Astrocyte (in vitro differentiated cells and primary cell): Measurements from ENCODE around the gene BPIFB6. TPM values are rescaled to one million over a fixed set of nuclear protein-coding genes. Genes with fewer than 3 reads are reported as not detected.

Experiments used
- DNase-seq: peaks from one replicate; pipeline ENCODE4 v3.0.0-alpha.2; 2010; ENCODE audit warnings: low read depth
- FAIRE-seq: peaks from 2 replicates; lab custom pipeline; 2011; peaks lifted over from hg19 to GRCh38; lab: Jason Lieb, UNC
- H2AFZ ChIP-seq: 2 replicates; pipeline ENCODE4 v1.6.0; 2012; ENCODE audit warnings: low read depth, low read length, inconsistent platforms
- H3K27ac ChIP-seq: 2 replicates; pipeline ENCODE4 v1.5.1; 2011; ENCODE audit warnings: low read depth, low read length, inconsistent platforms
- H3K27me3 ChIP-seq: 2 replicates; pipeline ENCODE4 v1.6.0; 2011; ENCODE audit warnings: low read length, inconsistent platforms; ENCODE audit not compliant: insufficient read depth
- H3K36me3 ChIP-seq: 2 replicates; pipeline ENCODE4 v1.5.1; 2011; ENCODE audit warnings: low read length, inconsistent platforms; ENCODE audit not compliant: insufficient read depth
- H3K4me1 ChIP-seq: 2 replicates; pipeline ENCODE4 v1.5.1; 2011; ENCODE audit warnings: low read length, inconsistent platforms; ENCODE audit not compliant: insufficient read depth
- H3K4me2 ChIP-seq: 2 replicates; pipeline ENCODE4 v1.6.0; 2012; ENCODE audit warnings: low read length, inconsistent platforms
- H3K4me3 ChIP-seq: 2 replicates; pipeline ENCODE4 v1.5.1; 2011; ENCODE audit warnings: low read depth, mild to moderate bottlenecking, low read length, inconsistent platforms; ENCODE audit not compliant: insufficient read depth
- H3K79me2 ChIP-seq: 2 replicates; pipeline ENCODE4 v1.6.0; 2012; ENCODE audit warnings: mild to moderate bottlenecking, low read length, inconsistent platforms; ENCODE audit not compliant: insufficient read depth
- H3K9ac ChIP-seq: 2 replicates; pipeline ENCODE4 v1.6.0; 2012; ENCODE audit warnings: mild to moderate bottlenecking, low read length, inconsistent platforms
- H3K9me3 ChIP-seq: 2 replicates; pipeline ENCODE4 v1.5.1; 2012; ENCODE audit warnings: low read depth, mild to moderate bottlenecking, low read length, inconsistent platforms; ENCODE audit not compliant: insufficient read depth
- H4K20me1 ChIP-seq: 2 replicates; pipeline ENCODE4 v1.6.0; 2012; ENCODE audit warnings: low read length, inconsistent platforms; ENCODE audit not compliant: insufficient read depth
- H3K27ac Mint-ChIP-seq: one replicate; pipeline ENCODE4 v1.8.0; 2021; ENCODE audit warnings: mild to moderate bottlenecking, mixed read lengths; ENCODE audit not compliant: unreplicated experiment
- H3K27me3 Mint-ChIP-seq: one replicate; pipeline ENCODE4 v1.8.0; 2021; ENCODE audit warnings: low read depth, mixed read lengths; ENCODE audit not compliant: unreplicated experiment
- H3K36me3 Mint-ChIP-seq: one replicate; pipeline ENCODE4 v1.8.0; 2021; ENCODE audit warnings: low read depth, mixed read lengths; ENCODE audit not compliant: unreplicated experiment
- H3K4me1 Mint-ChIP-seq: one replicate; pipeline ENCODE4 v1.8.0; 2021; ENCODE audit warnings: low read depth, mixed read lengths; ENCODE audit not compliant: unreplicated experiment
- H3K4me3 Mint-ChIP-seq: one replicate; pipeline ENCODE4 v1.8.0; 2021; ENCODE audit warnings: mild to moderate bottlenecking, moderate library complexity, mixed read lengths; ENCODE audit not compliant: unreplicated experiment
- H3K9me3 Mint-ChIP-seq: one replicate; pipeline ENCODE4 v1.8.0; 2021; ENCODE audit warnings: mild to moderate bottlenecking, mixed read lengths; ENCODE audit not compliant: unreplicated experiment
- CTCF ChIP-seq: IDR thresholded peaks from 2 replicates; pipeline ENCODE4 v1.5.1; 2011; ENCODE audit warnings: low read depth, mild to moderate bottlenecking, inconsistent platforms, low read length, moderate library complexity; ENCODE audit not compliant: insufficient read depth
- EZH2 ChIP-seq: IDR thresholded peaks from 2 replicates; pipeline ENCODE4 v1.6.1; 2012; ENCODE audit warnings: mild to moderate bottlenecking, low read length, inconsistent platforms; ENCODE audit not compliant: insufficient read depth
- total RNA-seq: library from RNA; stranded (reverse); gene quantifications from 2 replicates; pipeline ENCODE4 v1.2.1, GENCODE V29; 2021

The BPIFB6 gene
- total RNA-seq, 1 donor from 2014 or later = not detected

GRCh38 chr20:33013701-33014326, 17.6 kb upstream of the BPIFB6 start:
- no peak overlapping the region for H3K4me3 ChIP-seq
- H4K20me1 ChIP-seq = no peaks in the 10 kb centered on the region
- H3K27me3 ChIP-seq = no peaks in the 10 kb centered on the region
- no peak overlapping the region for H3K4me2 ChIP-seq
- no peaks in the 10 kb centered on the region for H3K4me1 Mint-ChIP-seq
- TF ChIP-seq CTCF = no peak
- TF ChIP-seq EZH2 = no peak
- peaks cover 68% of the 10 kb centered on the region for H3K27me3 Mint-ChIP-seq
- no peak overlapping the region for H3K4me3 Mint-ChIP-seq
- H3K4me1 ChIP-seq = no peaks in the 10 kb centered on the region
- no peak overlapping the region for H3K27ac Mint-ChIP-seq
- no peak overlapping the region for H3K9ac ChIP-seq
- H3K36me3 Mint-ChIP-seq = no peaks in the 10 kb centered on the region
- H3K27ac ChIP-seq = no peak overlapping the region
- no peaks in the 10 kb centered on the region for H3K9me3 Mint-ChIP-seq
- no peaks in the 10 kb centered on the region for H3K9me3 ChIP-seq
- DNase-seq (no peak), FAIRE-seq (no peak)
- no peaks in the 10 kb centered on the region for H3K36me3 ChIP-seq
- no peaks in the 10 kb centered on the region for H3K79me2 ChIP-seq
- H2AFZ ChIP-seq = no peak overlapping the region

- no peak overlapping the region for H3K27ac ChIP-seq
- H3K27me3 ChIP-seq = no peaks in the 10 kb centered on the region
- Mint-ChIP-seq H3K4me1 (no peaks in the 10 kb centered on the region), H3K4me3 (no peak overlapping the region), H3K36me3 (no peaks in the 10 kb centered on the region), H3K27ac (no peak overlapping the region), H3K27me3 (peaks cover 69% of the 10 kb centered on the region), H3K9me3 (no peaks in the 10 kb centered on the region)
- no peak overlapping the region for H3K9ac ChIP-seq
- no peaks in the 10 kb centered on the region for H3K79me2 ChIP-seq
- H3K9me3 ChIP-seq = no peaks in the 10 kb centered on the region
- no peak for DNase-seq
- no peak overlapping the region for H2AFZ ChIP-seq
- H3K36me3 ChIP-seq = no peaks in the 10 kb centered on the region
- no peak overlapping the region for H3K4me2 ChIP-seq
- no peak for TF ChIP-seq EZH2
- TF ChIP-seq CTCF = no peak
- no peaks in the 10 kb centered on the region for H4K20me1 ChIP-seq
- H3K4me3 ChIP-seq = no peak overlapping the region
- FAIRE-seq = no peak
- H3K4me1 ChIP-seq = no peaks in the 10 kb centered on the region
Measured at GRCh38 chr20:33014336-33015113, 16.9 kb upstream of the BPIFB6 start.

GRCh38 chr20:33015114-33015484, 16.3 kb upstream of the BPIFB6 start:
- no peaks in the 10 kb centered on the region for H3K9me3 Mint-ChIP-seq
- FAIRE-seq = no peak
- H3K36me3 Mint-ChIP-seq = no peaks in the 10 kb centered on the region

More at GRCh38 chr20:33015114-33015484, 16.3 kb upstream of the BPIFB6 start:
- H3K4me1 Mint-ChIP-seq = no peaks in the 10 kb centered on the region
- peaks cover 68% of the 10 kb centered on the region for H3K27me3 Mint-ChIP-seq
- no peaks in the 10 kb centered on the region for H3K4me1 ChIP-seq
- H3K4me3 Mint-ChIP-seq = no peak overlapping the region
- H3K27ac ChIP-seq = no peak overlapping the region
- no peak for TF ChIP-seq EZH2
- H3K36me3 ChIP-seq = no peaks in the 10 kb centered on the region
- DNase-seq = no peak
- no peaks in the 10 kb centered on the region for H3K27me3 ChIP-seq
- H3K79me2 ChIP-seq = no peaks in the 10 kb centered on the region
- H3K4me2 ChIP-seq = no peak overlapping the region
- H2AFZ ChIP-seq = no peak overlapping the region
- no peak overlapping the region for H3K4me3 ChIP-seq
- H3K9ac ChIP-seq = no peak overlapping the region
- no peak overlapping the region for H3K27ac Mint-ChIP-seq
- no peaks in the 10 kb centered on the region for H3K9me3 ChIP-seq
- H4K20me1 ChIP-seq = no peaks in the 10 kb centered on the region
